ENCODE results near the gene RYR2. TPM values are rescaled to one million over a fixed set of nuclear protein-coding genes. Genes with fewer than 3 reads are reported as not detected.
"Not testable (repeated sequence)": the region's sequence is repeated elsewhere in the genome, so short reads cannot be mapped to it uniquely, and the experiment has no call there.

The RYR2 gene
- total and polyA plus RNA-seq, 12 donors = 43.1 to 1,252 (median 872) TPM

GRCh38 chr1:237261198-237261597 is 219.2 kb downstream of the RYR2 start:
- Histone ChIP-seq H3K4me1 (peaks cover 0 to 100% (median 66%) of the 10 kb centered on the region in 9 donors), H3K4me3 (no peak overlapping the region), H3K9me3 (no peaks in the 10 kb centered on the region), H3K27me3 (no peaks in the 10 kb centered on the region), H3K27ac (peak overlapping the region in 1 of 10 donors; percentile 22), H3K36me3 (no peaks in the 10 kb centered on the region)
- WGBS, 2 donors = 30 to 50% methylated on average over 4 of the region's 4 CpGs
- intact Hi-C loops (cut with DNase I) = no loop called here
- ATAC-seq = peak in 1 of 8 donors; percentile 2
- DNase-seq = no peak
- no peak for TF ChIP-seq CTCF (IDR thresholded peaks at IDR 0.05)

GRCh38 chr1:237267743-237268142 is 225.8 kb downstream of the RYR2 start:
- no peak overlapping the region for H3K4me3 ChIP-seq
- 66 to 81% methylated on average over 2 of the region's 2 CpGs for WGBS, 2 donors
- intact Hi-C loops (cut with DNase I) = no loop called here
- H3K27me3 ChIP-seq = no peaks in the 10 kb centered on the region
- no peak for DNase-seq
- no peak for ATAC-seq
- no peak overlapping the region for H3K27ac ChIP-seq
- H3K9me3 ChIP-seq = no peaks in the 10 kb centered on the region
- peaks cover 0 to 97% (median 34%) of the 10 kb centered on the region in 9 donors for H3K4me1 ChIP-seq
- H3K36me3 ChIP-seq = peaks cover 0 to 19% (median 0%) of the 10 kb centered on the region in 9 donors
- TF ChIP-seq CTCF (IDR thresholded peaks at IDR 0.05) = no peak

GRCh38 chr1:237269938-237270337 is 228.0 kb downstream of the RYR2 start:
- WGBS, 2 donors = 52 to 54% methylated on average over 4 of the region's 4 CpGs
- Histone ChIP-seq H3K9me3 (no peaks in the 10 kb centered on the region), H3K27ac (no peak overlapping the region), H3K36me3 (peaks cover 0 to 25% (median 0%) of the 10 kb centered on the region in 9 donors), H3K27me3 (no peaks in the 10 kb centered on the region), H3K4me3 (no peak overlapping the region), H3K4me1 (peaks cover 0 to 80% (median 18%) of the 10 kb centered on the region in 9 donors)
- TF ChIP-seq CTCF (IDR thresholded peaks at IDR 0.05) = no peak
- DNase-seq (no peak), ATAC-seq (no peak)
- intact Hi-C loops (cut with DNase I) = no loop called here

GRCh38 chr1:237270353-237270752 is 228.4 kb downstream of the RYR2 start:
- intact Hi-C loops (cut with DNase I) = no loop called here
- WGBS, 2 donors = 35 to 45% methylated on average over 3 of the region's 3 CpGs
- H3K27me3 ChIP-seq = no peaks in the 10 kb centered on the region
- peaks cover 0 to 25% (median 0%) of the 10 kb centered on the region in 9 donors for H3K36me3 ChIP-seq
- no peak overlapping the region for H3K27ac ChIP-seq
- peaks cover 0 to 76% (median 18%) of the 10 kb centered on the region in 9 donors for H3K4me1 ChIP-seq
- TF ChIP-seq CTCF (IDR thresholded peaks at IDR 0.05) = no peak
- peak in 3 of 8 donors; percentile 26 to 42 (median 27) for ATAC-seq
- no peak overlapping the region for H3K4me3 ChIP-seq
- DNase-seq = no peak
- H3K9me3 ChIP-seq = no peaks in the 10 kb centered on the region

GRCh38 chr1:237277994-237278393 is 236.0 kb downstream of the RYR2 start:
- H3K36me3 ChIP-seq; H3K27ac ChIP-seq; intact Hi-C loops (cut with DNase I); DNase-seq; H3K4me3 ChIP-seq; H3K9me3 ChIP-seq; H3K27me3 ChIP-seq: not testable (repeated sequence)
- peak in 1 of 8 donors; percentile 27 for ATAC-seq
- 53% methylated on average over 3 of the region's 3 CpGs for WGBS, 2 donors
- H3K4me1 ChIP-seq = peaks cover 0 to 16% (median 9%) of the 10 kb centered on the region in 9 donors
